ENCODE measurements around the gene C1R.
A peak's percentile ranks its signal among the peaks of the same experiment; 100 is the strongest.

The C1R gene

GRCh38 chr12:7092229-7092985, at the start of gene C1R:
Gene C1R (minus strand): TSS chr12:7092445. CDS start chr12:7092388, 57 bp downstream.
- DNase-seq (ENCODE audit: low spot score in 2 of 2), result peak; percentile 82 to 86
- Histone ChIP-seq H3K36me3 (replicated peaks) (no peaks in the 10 kb centered on the region), H3K27me3 (ENCODE audit: low read depth) (no peaks in the 10 kb centered on the region), H3K4me3 (peak within 1 kb of the TSS; percentile 21), H3K9me3 (no peaks in the 10 kb centered on the region), H3K4me1 (peaks cover 22% of the 10 kb centered on the region)
- in situ Hi-C loops (cut with MboI; ENCODE audit: low sequenced_read_pairs), result no loop called here

- Histone ChIP-seq H3K27me3 (ENCODE audit: low read depth) (no peaks in the 10 kb centered on the region), H3K4me1 (no peaks in the 10 kb centered on the region), H3K4me3 (no peak overlapping the region), H3K9me3 (no peaks in the 10 kb centered on the region), H3K36me3 (replicated peaks) (peaks cover 6% of the 10 kb centered on the region)
- DNase-seq (ENCODE audit: low spot score in 2 of 2), result no peak
- in situ Hi-C loops (cut with MboI; ENCODE audit: low sequenced_read_pairs), result no loop called here
Measured at GRCh38 chr12:7141351-7142005, 49.2 kb upstream of the C1R start.

GRCh38 chr12:7139200-7139599, 47.0 kb upstream of the C1R start:
- in situ Hi-C loops (cut with MboI; ENCODE audit: low sequenced_read_pairs), result no loop called here
- Histone ChIP-seq H3K27me3 (ENCODE audit: low read depth) (no peaks in the 10 kb centered on the region), H3K4me3 (no peak overlapping the region), H3K9me3 (no peaks in the 10 kb centered on the region), H3K36me3 (replicated peaks) (peaks cover 14% of the 10 kb centered on the region), H3K4me1 (no peaks in the 10 kb centered on the region)
- DNase-seq (ENCODE audit: low spot score in 2 of 2), result no peak

GRCh38 chr12:7137908-7138307, 45.7 kb upstream of the C1R start:
- Histone ChIP-seq H3K36me3 (replicated peaks) (peaks cover 18% of the 10 kb centered on the region), H3K9me3 (no peaks in the 10 kb centered on the region), H3K4me3 (no peak overlapping the region), H3K4me1 (no peaks in the 10 kb centered on the region), H3K27me3 (ENCODE audit: low read depth) (no peaks in the 10 kb centered on the region)
- DNase-seq (ENCODE audit: low spot score in 2 of 2), result no peak
- in situ Hi-C loops (cut with MboI; ENCODE audit: low sequenced_read_pairs), result no loop called here

- no peak for DNase-seq (ENCODE audit: low spot score in 2 of 2)
- peaks cover 16% of the 10 kb centered on the region for H3K36me3 ChIP-seq (replicated peaks)
- in situ Hi-C loops (cut with MboI; ENCODE audit: low sequenced_read_pairs), result no loop called here
Measured at GRCh38 chr12:7136676-7137075, 44.4 kb upstream of the C1R start.

GRCh38 chr12:7136071-7136470, 43.8 kb upstream of the C1R start:
- in situ Hi-C loops (cut with MboI; ENCODE audit: low sequenced_read_pairs), result no loop called here
- peaks cover 16% of the 10 kb centered on the region for H3K36me3 ChIP-seq (replicated peaks)

More at GRCh38 chr12:7136676-7137075, 44.4 kb upstream of the C1R start:
- H3K4me1 ChIP-seq, result no peaks in the 10 kb centered on the region
- no peak overlapping the region for H3K4me3 ChIP-seq
- no peaks in the 10 kb centered on the region for H3K9me3 ChIP-seq
- no peaks in the 10 kb centered on the region for H3K27me3 ChIP-seq (ENCODE audit: low read depth)

GRCh38 chr12:7134396-7135166, 42.3 kb upstream of the C1R start:
- Histone ChIP-seq H3K4me3 (no peak overlapping the region), H3K27me3 (ENCODE audit: low read depth) (no peaks in the 10 kb centered on the region), H3K9me3 (no peaks in the 10 kb centered on the region), H3K36me3 (replicated peaks) (peaks cover 16% of the 10 kb centered on the region), H3K4me1 (peaks cover 6% of the 10 kb centered on the region; the same call in 1 of the 2 replicates)
- DNase-seq (ENCODE audit: low spot score in 2 of 2), result no peak
- in situ Hi-C loops (cut with MboI; ENCODE audit: low sequenced_read_pairs), result no loop called here

More at GRCh38 chr12:7136071-7136470, 43.8 kb upstream of the C1R start:
- Histone ChIP-seq H3K9me3 (no peaks in the 10 kb centered on the region), H3K4me1 (peaks cover 3% of the 10 kb centered on the region; the same call in 1 of the 2 replicates), H3K27me3 (ENCODE audit: low read depth) (no peaks in the 10 kb centered on the region), H3K4me3 (no peak overlapping the region)
- DNase-seq (ENCODE audit: low spot score in 2 of 2), result no peak

GRCh38 chr12:7131502-7131866, 39.2 kb upstream of the C1R start:
- H3K36me3 ChIP-seq (replicated peaks), result peaks cover 13% of the 10 kb centered on the region
- in situ Hi-C loops (cut with MboI; ENCODE audit: low sequenced_read_pairs), result no loop called here
- peaks cover 7% of the 10 kb centered on the region; the same call in 1 of the 2 replicates for H3K4me1 ChIP-seq
- no peaks in the 10 kb centered on the region for H3K9me3 ChIP-seq
- no peaks in the 10 kb centered on the region for H3K27me3 ChIP-seq (ENCODE audit: low read depth)
- peak overlapping the region; percentile 64 for H3K4me3 ChIP-seq
- no peak for DNase-seq (ENCODE audit: low spot score in 2 of 2)

GRCh38 chr12:7130701-7131501, 38.7 kb upstream of the C1R start:
- Histone ChIP-seq H3K27me3 (ENCODE audit: low read depth) (no peaks in the 10 kb centered on the region), H3K4me1 (peaks cover 7% of the 10 kb centered on the region; the same call in 1 of the 2 replicates), H3K4me3 (peak overlapping the region; percentile 64), H3K36me3 (replicated peaks) (peaks cover 13% of the 10 kb centered on the region), H3K9me3 (no peaks in the 10 kb centered on the region)
- in situ Hi-C loops (cut with MboI; ENCODE audit: low sequenced_read_pairs), result no loop called here
- peak; percentile 80 to 84 for DNase-seq (ENCODE audit: low spot score in 2 of 2)

- peak; percentile 76 to 93 for DNase-seq (ENCODE audit: low spot score in 2 of 2)
- Histone ChIP-seq H3K4me1 (peaks cover 7% of the 10 kb centered on the region; the same call in 1 of the 2 replicates), H3K9me3 (no peaks in the 10 kb centered on the region), H3K27me3 (ENCODE audit: low read depth) (no peaks in the 10 kb centered on the region), H3K4me3 (peak within 1 kb of the TSS; percentile 64), H3K36me3 (replicated peaks) (peaks cover 6% of the 10 kb centered on the region; the same call in 1 of the 2 replicates)
- in situ Hi-C loops (cut with MboI; ENCODE audit: low sequenced_read_pairs), result no loop called here
Measured at GRCh38 chr12:7129872-7130691, 37.8 kb upstream of the C1R start, which contains the start of gene CLSTN3. Gene CLSTN3 (plus strand): TSS chr12:7130371. CDS start chr12:7130649, 278 bp downstream.

GRCh38 chr12:7129287-7129871, 37.1 kb upstream of the C1R start:
- Histone ChIP-seq H3K9me3 (no peaks in the 10 kb centered on the region), H3K4me1 (peaks cover 7% of the 10 kb centered on the region; the same call in 1 of the 2 replicates), H3K27me3 (ENCODE audit: low read depth) (no peaks in the 10 kb centered on the region), H3K4me3 (peak overlapping the region; percentile 64), H3K36me3 (replicated peaks) (peaks cover 6% of the 10 kb centered on the region; the same call in 1 of the 2 replicates)
- no peak for DNase-seq (ENCODE audit: low spot score in 2 of 2)
- in situ Hi-C loops (cut with MboI; ENCODE audit: low sequenced_read_pairs), result no loop called here

- H3K4me3 ChIP-seq, result peak within 1 kb of the TSS; percentile 64
- H3K4me1 ChIP-seq, result peaks cover 7% of the 10 kb centered on the region; the same call in 1 of the 2 replicates
- in situ Hi-C loops (cut with MboI; ENCODE audit: low sequenced_read_pairs), result no loop called here
- DNase-seq (ENCODE audit: low spot score in 2 of 2), result no peak
- no peaks in the 10 kb centered on the region for H3K27me3 ChIP-seq (ENCODE audit: low read depth)
- no peaks in the 10 kb centered on the region; the same call in 1 of the 2 replicates for H3K36me3 ChIP-seq (replicated peaks)
- no peaks in the 10 kb centered on the region for H3K9me3 ChIP-seq
Measured at GRCh38 chr12:7128681-7129286, 36.5 kb upstream of the C1R start, which contains the start of gene RBP5. Gene RBP5 (minus strand): TSS chr12:7128889. CDS start chr12:7128775, 114 bp downstream.
